Measurements from ENCODE around the gene PDP2.

Gene PDP2

GRCh38 chr16:66881964-66882508, 1.7 kb downstream of the PDP2 start (continued):
- TF ChIP-seq, protein P1, sequence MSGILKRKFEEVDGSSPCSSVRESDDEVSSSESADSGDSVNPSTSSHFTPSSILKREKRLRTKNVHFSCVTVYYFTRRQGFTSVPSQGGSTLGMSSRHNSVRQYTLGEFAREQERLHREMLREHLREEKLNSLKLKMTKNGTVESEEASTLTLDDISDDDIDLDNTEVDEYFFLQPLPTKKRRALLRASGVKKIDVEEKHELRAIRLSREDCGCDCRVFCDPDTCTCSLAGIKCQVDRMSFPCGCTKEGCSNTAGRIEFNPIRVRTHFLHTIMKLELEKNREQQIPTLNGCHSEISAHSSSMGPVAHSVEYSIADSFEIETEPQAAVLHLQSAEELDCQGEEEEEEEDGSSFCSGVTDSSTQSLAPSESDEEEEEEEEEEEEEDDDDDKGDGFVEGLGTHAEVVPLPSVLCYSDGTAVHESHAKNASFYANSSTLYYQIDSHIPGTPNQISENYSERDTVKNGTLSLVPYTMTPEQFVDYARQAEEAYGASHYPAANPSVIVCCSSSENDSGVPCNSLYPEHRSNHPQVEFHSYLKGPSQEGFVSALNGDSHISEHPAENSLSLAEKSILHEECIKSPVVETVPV (CRISPR knock-in tag; IDR thresholded peaks at IDR 0.05) = no peak

GRCh38 chr16:66882702-66883101, 2.4 kb downstream of the PDP2 start:
- ATAC-seq = no peak
- TF ChIP-seq, protein P2, sequence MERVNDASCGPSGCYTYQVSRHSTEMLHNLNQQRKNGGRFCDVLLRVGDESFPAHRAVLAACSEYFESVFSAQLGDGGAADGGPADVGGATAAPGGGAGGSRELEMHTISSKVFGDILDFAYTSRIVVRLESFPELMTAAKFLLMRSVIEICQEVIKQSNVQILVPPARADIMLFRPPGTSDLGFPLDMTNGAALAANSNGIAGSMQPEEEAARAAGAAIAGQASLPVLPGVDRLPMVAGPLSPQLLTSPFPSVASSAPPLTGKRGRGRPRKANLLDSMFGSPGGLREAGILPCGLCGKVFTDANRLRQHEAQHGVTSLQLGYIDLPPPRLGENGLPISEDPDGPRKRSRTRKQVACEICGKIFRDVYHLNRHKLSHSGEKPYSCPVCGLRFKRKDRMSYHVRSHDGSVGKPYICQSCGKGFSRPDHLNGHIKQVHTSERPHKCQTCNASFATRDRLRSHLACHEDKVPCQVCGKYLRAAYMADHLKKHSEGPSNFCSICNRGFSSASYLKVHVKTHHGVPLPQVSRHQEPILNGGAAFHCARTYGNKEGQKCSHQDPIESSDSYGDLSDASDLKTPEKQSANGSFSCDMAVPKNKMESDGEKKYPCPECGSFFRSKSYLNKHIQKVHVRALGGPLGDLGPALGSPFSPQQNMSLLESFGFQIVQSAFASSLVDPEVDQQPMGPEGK (CRISPR knock-in tag; IDR thresholded peaks at IDR 0.05; ENCODE audit: borderline replicate concordance) = no peak
- TF ChIP-seq PPARA (CRISPR knock-in tag; IDR thresholded peaks at IDR 0.05; ENCODE audit: borderline replicate concordance) = no peak
- no peak for TF ChIP-seq ZNF565 (CRISPR knock-in tag; conservative IDR thresholded peaks at IDR 0.05; ENCODE audit: low read depth)
- no peak for TF ChIP-seq ZFP3 (CRISPR knock-in tag; IDR thresholded peaks at IDR 0.05)
- TF ChIP-seq ZNF8 (CRISPR knock-in tag; IDR thresholded peaks at IDR 0.05) = no peak
- no peak for TF ChIP-seq POU6F1 (CRISPR knock-in tag; IDR thresholded peaks at IDR 0.05; ENCODE audit: borderline replicate concordance, low read depth)
- no peak for TF ChIP-seq CSDC2 (CRISPR knock-in tag; IDR thresholded peaks at IDR 0.05)
- TF ChIP-seq, protein P3, sequence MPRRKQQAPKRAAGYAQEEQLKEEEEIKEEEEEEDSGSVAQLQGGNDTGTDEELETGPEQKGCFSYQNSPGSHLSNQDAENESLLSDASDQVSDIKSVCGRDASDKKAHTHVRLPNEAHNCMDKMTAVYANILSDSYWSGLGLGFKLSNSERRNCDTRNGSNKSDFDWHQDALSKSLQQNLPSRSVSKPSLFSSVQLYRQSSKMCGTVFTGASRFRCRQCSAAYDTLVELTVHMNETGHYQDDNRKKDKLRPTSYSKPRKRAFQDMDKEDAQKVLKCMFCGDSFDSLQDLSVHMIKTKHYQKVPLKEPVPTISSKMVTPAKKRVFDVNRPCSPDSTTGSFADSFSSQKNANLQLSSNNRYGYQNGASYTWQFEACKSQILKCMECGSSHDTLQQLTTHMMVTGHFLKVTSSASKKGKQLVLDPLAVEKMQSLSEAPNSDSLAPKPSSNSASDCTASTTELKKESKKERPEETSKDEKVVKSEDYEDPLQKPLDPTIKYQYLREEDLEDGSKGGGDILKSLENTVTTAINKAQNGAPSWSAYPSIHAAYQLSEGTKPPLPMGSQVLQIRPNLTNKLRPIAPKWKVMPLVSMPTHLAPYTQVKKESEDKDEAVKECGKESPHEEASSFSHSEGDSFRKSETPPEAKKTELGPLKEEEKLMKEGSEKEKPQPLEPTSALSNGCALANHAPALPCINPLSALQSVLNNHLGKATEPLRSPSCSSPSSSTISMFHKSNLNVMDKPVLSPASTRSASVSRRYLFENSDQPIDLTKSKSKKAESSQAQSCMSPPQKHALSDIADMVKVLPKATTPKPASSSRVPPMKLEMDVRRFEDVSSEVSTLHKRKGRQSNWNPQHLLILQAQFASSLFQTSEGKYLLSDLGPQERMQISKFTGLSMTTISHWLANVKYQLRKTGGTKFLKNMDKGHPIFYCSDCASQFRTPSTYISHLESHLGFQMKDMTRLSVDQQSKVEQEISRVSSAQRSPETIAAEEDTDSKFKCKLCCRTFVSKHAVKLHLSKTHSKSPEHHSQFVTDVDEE (CRISPR knock-in tag; IDR thresholded peaks at IDR 0.05) = no peak
- no peak for TF ChIP-seq ISL1 (CRISPR knock-in tag; IDR thresholded peaks at IDR 0.05)
- TF ChIP-seq RARB (CRISPR knock-in tag; IDR thresholded peaks at IDR 0.05) = no peak

DNA sequence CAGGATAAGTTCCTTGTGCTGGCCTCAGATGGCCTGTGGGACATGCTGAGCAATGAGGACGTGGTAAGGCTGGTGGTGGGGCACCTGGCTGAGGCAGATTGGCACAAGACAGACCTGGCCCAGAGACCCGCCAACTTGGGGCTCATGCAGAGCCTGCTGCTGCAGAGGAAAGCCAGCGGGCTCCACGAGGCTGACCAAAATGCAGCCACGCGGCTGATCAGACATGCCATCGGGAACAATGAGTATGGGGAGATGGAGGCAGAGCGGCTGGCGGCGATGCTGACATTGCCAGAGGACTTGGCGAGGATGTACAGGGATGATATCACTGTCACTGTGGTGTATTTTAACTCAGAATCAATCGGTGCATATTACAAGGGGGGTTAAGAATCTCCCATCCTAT, 5.2 kb downstream of the PDP2 start:
- TF ChIP-seq POU6F1 (CRISPR knock-in tag; IDR thresholded peaks at IDR 0.05; ENCODE audit: borderline replicate concordance, low read depth) (no peak), ZC3H10 (CRISPR knock-in tag; IDR thresholded peaks at IDR 0.05) (no peak), ZNF70 (CRISPR knock-in tag; IDR thresholded peaks at IDR 0.05) (no peak), ESRRG (CRISPR knock-in tag; IDR thresholded peaks at IDR 0.05) (no peak), ZFP3 (CRISPR knock-in tag; IDR thresholded peaks at IDR 0.05) (no peak), ISL1 (CRISPR knock-in tag; IDR thresholded peaks at IDR 0.05) (no peak), RARB (CRISPR knock-in tag; IDR thresholded peaks at IDR 0.05) (no peak), ZNF565 (CRISPR knock-in tag; conservative IDR thresholded peaks at IDR 0.05; ENCODE audit: low read depth) (no peak), PPARA (CRISPR knock-in tag; IDR thresholded peaks at IDR 0.05; ENCODE audit: borderline replicate concordance) (no peak)
- TF ChIP-seq, protein P4, sequence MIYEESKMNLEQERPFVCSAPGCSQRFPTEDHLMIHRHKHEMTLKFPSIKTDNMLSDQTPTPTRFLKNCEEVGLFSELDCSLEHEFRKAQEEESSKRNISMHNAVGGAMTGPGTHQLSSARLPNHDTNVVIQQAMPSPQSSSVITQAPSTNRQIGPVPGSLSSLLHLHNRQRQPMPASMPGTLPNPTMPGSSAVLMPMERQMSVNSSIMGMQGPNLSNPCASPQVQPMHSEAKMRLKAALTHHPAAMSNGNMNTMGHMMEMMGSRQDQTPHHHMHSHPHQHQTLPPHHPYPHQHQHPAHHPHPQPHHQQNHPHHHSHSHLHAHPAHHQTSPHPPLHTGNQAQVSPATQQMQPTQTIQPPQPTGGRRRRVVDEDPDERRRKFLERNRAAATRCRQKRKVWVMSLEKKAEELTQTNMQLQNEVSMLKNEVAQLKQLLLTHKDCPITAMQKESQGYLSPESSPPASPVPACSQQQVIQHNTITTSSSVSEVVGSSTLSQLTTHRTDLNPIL (CRISPR knock-in tag; IDR thresholded peaks at IDR 0.05; ENCODE audit: low read depth) = no peak
- TF ChIP-seq, protein P2 (CRISPR knock-in tag; IDR thresholded peaks at IDR 0.05; ENCODE audit: borderline replicate concordance) = no peak
- ATAC-seq = no peak

All from SK-N-SH treated with all-trans-retinoic acid at 6 μM for 48 hours (cell line).